ENCODE measurements around the gene GALE. TPM values are rescaled to one million over a fixed set of nuclear protein-coding genes. Genes with fewer than 3 reads are reported as not detected.

Gene GALE
- total and polyA plus RNA-seq, 2 of the 13 experiments (the other 11 are each of a cell fraction or from before 2014, with no cell fraction given) = 85.2 to 88.4 TPM

DNA sequence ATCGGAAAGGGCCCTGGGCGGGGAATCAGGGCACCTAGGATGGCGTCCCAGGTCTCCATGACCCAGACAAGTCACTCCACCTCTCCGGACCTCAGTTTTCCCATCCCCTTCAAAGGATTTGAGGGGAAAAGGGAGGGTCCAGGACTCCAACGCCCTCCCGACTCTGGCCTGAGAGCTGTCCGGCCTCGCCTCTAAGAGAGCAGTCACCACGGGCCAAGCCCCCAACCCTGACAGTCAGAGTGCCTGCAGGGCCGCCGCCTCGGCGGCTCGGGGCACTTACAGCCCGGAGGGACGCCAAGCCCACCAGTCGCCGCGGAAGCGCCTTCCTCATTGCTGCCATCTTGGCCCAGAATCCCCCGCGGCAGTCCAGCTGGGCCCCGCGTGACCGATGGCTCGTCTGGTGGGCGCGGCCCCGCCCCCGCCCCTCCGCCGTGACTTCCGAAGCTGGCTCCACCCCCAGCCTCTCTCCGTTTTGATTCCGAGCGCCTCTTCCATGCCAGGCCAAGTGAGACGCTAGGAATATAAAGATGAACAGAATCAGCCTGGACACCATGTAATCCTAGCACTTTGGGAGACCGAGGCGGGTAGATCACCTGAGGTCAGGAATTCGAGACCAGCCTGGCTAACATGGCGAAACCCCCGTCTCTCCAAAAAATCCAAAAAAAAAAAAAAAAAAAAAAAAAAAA is 24.7 kb upstream of the GALE start, which contains the start of gene HMGCL (continued):
- TF ChIP-seq, protein P1, sequence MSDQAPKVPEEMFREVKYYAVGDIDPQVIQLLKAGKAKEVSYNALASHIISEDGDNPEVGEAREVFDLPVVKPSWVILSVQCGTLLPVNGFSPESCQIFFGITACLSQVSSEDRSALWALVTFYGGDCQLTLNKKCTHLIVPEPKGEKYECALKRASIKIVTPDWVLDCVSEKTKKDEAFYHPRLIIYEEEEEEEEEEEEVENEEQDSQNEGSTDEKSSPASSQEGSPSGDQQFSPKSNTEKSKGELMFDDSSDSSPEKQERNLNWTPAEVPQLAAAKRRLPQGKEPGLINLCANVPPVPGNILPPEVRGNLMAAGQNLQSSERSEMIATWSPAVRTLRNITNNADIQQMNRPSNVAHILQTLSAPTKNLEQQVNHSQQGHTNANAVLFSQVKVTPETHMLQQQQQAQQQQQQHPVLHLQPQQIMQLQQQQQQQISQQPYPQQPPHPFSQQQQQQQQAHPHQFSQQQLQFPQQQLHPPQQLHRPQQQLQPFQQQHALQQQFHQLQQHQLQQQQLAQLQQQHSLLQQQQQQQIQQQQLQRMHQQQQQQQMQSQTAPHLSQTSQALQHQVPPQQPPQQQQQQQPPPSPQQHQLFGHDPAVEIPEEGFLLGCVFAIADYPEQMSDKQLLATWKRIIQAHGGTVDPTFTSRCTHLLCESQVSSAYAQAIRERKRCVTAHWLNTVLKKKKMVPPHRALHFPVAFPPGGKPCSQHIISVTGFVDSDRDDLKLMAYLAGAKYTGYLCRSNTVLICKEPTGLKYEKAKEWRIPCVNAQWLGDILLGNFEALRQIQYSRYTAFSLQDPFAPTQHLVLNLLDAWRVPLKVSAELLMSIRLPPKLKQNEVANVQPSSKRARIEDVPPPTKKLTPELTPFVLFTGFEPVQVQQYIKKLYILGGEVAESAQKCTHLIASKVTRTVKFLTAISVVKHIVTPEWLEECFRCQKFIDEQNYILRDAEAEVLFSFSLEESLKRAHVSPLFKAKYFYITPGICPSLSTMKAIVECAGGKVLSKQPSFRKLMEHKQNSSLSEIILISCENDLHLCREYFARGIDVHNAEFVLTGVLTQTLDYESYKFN (CRISPR knock-in tag; conservative IDR thresholded peaks at IDR 0.05) = peak; percentile 57
- TF ChIP-seq SNAPC2 (CRISPR knock-in tag; IDR thresholded peaks at IDR 0.05) (peak; percentile 75; the same call in 1 of the 2 replicates), SMAD1 (CRISPR knock-in tag; IDR thresholded peaks at IDR 0.05; ENCODE audit: borderline replicate concordance, low read depth) (0 out of 2 replicates have a peak, but pooled peaks have one; percentile 31), ZBTB7A (CRISPR knock-in tag; IDR thresholded peaks at IDR 0.05) (peak; percentile 81; the same call in 1 of the 2 replicates), ZNF761 (CRISPR knock-in tag; conservative IDR thresholded peaks at IDR 0.05) (peak; percentile 75; the same call in 1 of the 2 replicates), MEIS2 (CRISPR knock-in tag; IDR thresholded peaks at IDR 0.05) (peak; percentile 93), ZNF607 (CRISPR knock-in tag; IDR thresholded peaks at IDR 0.05; ENCODE audit: borderline replicate concordance) (peak; percentile 70), RARA (CRISPR knock-in tag; IDR thresholded peaks at IDR 0.05) (peak; percentile 45; the same call in 1 of the 2 replicates), ZNF225 (CRISPR knock-in tag; IDR thresholded peaks at IDR 0.05) (peak; percentile 47; the same call in 1 of the 2 replicates), IRF2 (CRISPR knock-in tag; IDR thresholded peaks at IDR 0.05) (peak; percentile 57; the same call in 1 of the 2 replicates), RELA (CRISPR knock-in tag; IDR thresholded peaks at IDR 0.05) (peak; percentile 78; the same call in 1 of the 2 replicates), SAP130 (CRISPR knock-in tag; IDR thresholded peaks at IDR 0.05; ENCODE audit: low read depth) (peak; percentile 91), ZNF570 (CRISPR knock-in tag; IDR thresholded peaks at IDR 0.05; ENCODE audit: borderline replicate concordance) (peak; percentile 75; the same call in 1 of the 2 replicates), ZNF17 (CRISPR knock-in tag; IDR thresholded peaks at IDR 0.05) (no peak), TCF7 (IDR thresholded peaks at IDR 0.05; ENCODE audit: low read depth) (no peak), ZNF598 (CRISPR knock-in tag; IDR thresholded peaks at IDR 0.05; ENCODE audit: borderline replicate concordance) (peak; percentile 81; the same call in 1 of the 2 replicates)
- TF ChIP-seq, protein P2, sequence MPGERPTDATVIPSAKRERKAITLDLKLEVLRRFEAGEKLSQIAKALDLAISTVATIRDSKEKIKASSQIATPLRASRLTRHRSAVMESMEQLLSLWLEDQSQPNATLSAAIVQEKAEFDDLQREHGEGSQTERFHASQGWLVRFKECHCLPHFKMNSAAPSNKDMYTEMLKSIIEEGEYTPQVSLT (CRISPR knock-in tag; IDR thresholded peaks at IDR 0.05; ENCODE audit: borderline replicate concordance, low read depth) = no peak
- TF ChIP-seq, protein P3, sequence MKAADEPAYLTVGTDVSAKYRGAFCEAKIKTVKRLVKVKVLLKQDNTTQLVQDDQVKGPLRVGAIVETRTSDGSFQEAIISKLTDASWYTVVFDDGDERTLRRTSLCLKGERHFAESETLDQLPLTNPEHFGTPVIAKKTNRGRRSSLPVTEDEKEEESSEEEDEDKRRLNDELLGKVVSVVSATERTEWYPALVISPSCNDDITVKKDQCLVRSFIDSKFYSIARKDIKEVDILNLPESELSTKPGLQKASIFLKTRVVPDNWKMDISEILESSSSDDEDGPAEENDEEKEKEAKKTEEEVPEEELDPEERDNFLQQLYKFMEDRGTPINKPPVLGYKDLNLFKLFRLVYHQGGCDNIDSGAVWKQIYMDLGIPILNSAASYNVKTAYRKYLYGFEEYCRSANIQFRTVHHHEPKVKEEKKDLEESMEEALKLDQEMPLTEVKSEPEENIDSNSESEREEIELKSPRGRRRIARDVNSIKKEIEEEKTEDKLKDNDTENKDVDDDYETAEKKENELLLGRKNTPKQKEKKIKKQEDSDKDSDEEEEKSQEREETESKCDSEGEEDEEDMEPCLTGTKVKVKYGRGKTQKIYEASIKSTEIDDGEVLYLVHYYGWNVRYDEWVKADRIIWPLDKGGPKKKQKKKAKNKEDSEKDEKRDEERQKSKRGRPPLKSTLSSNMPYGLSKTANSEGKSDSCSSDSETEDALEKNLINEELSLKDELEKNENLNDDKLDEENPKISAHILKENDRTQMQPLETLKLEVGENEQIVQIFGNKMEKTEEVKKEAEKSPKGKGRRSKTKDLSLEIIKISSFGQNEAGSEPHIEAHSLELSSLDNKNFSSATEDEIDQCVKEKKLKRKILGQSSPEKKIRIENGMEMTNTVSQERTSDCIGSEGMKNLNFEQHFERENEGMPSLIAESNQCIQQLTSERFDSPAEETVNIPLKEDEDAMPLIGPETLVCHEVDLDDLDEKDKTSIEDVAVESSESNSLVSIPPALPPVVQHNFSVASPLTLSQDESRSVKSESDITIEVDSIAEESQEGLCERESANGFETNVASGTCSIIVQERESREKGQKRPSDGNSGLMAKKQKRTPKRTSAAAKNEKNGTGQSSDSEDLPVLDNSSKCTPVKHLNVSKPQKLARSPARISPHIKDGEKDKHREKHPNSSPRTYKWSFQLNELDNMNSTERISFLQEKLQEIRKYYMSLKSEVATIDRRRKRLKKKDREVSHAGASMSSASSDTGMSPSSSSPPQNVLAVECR (CRISPR knock-in tag; IDR thresholded peaks at IDR 0.05; ENCODE audit: borderline replicate concordance) = peak; percentile 89
- TF ChIP-seq, protein P4, sequence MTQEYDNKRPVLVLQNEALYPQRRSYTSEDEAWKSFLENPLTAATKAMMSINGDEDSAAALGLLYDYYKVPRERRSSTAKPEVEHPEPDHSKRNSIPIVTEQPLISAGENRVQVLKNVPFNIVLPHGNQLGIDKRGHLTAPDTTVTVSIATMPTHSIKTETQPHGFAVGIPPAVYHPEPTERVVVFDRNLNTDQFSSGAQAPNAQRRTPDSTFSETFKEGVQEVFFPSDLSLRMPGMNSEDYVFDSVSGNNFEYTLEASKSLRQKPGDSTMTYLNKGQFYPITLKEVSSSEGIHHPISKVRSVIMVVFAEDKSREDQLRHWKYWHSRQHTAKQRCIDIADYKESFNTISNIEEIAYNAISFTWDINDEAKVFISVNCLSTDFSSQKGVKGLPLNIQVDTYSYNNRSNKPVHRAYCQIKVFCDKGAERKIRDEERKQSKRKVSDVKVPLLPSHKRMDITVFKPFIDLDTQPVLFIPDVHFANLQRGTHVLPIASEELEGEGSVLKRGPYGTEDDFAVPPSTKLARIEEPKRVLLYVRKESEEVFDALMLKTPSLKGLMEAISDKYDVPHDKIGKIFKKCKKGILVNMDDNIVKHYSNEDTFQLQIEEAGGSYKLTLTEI (CRISPR knock-in tag; conservative IDR thresholded peaks at IDR 0.05) = no peak
